Endothelial cell of umbilical vein (primary cell): ENCODE measurements around the gene IGFBP3. TPM values are rescaled to one million over a fixed set of nuclear protein-coding genes. Genes with fewer than 3 reads are reported as not detected.

Source experiments
- BruUV-seq: library from RNA; stranded (reverse); fragments of 400-500 nt; replicated peaks from 2 replicates; lab custom pipeline; 2021; lab: Mats Ljungman, UMichigan
- CTCF ChIA-PET: fragments of 300-600, 350-600 bp; sonication (Branson Sonifier 250); formaldehyde crosslinking; loops from one replicate; lab custom pipeline; 2021; ENCODE audit warnings: antibody characterized with exemption, inconsistent platforms; lab: Charles Lee
- POLR2A ChIA-PET: fragments of 300-600, 350-600 bp; sonication (Branson Sonifier 250); formaldehyde crosslinking; loops from one replicate; lab custom pipeline; 2021; ENCODE audit warnings: antibody characterized with exemption, inconsistent platforms; lab: Charles Lee
- DNase-seq: peaks from one replicate; pipeline ENCODE4 v3.0.0-alpha.2; 2011; ENCODE audit warnings: low read depth, low spot score
- FAIRE-seq: peaks from 2 replicates; lab custom pipeline; 2011; peaks lifted over from hg19 to GRCh38; lab: Jason Lieb, UNC
- H2AFZ ChIP-seq: 2 replicates; pipeline ENCODE4 v1.6.0; 2012; ENCODE audit warnings: low read depth, low read length, control low read depth, inconsistent platforms
- H3K27ac ChIP-seq: 2 replicates; pipeline ENCODE4 v1.5.1; 2011; ENCODE audit warnings: low read depth, mild to moderate bottlenecking, control low read depth, low read length, moderate library complexity; ENCODE audit not compliant: insufficient read depth
- H3K27me3 ChIP-seq, 2 experiments: 2 replicates each; pipeline versions ENCODE4 v1.6.0 to v1.6.1; 2011; ENCODE audit warnings: low read length in 2 of 2, mixed read lengths in 1 of 2; ENCODE audit not compliant: control insufficient read depth in 2 of 2, insufficient read depth in 2 of 2
- H3K36me3 ChIP-seq, 2 experiments: 2 replicates in 1 of 2; 3 replicates in 1 of 2; pipeline ENCODE4 v1.5.1; 2011; ENCODE audit warnings: low read length in 2 of 2, mild to moderate bottlenecking in 1 of 2, moderate library complexity in 1 of 2; ENCODE audit not compliant: control insufficient read depth in 2 of 2, insufficient read depth in 2 of 2; ENCODE audit errors: extremely low read depth in 1 of 2
- H3K4me1 ChIP-seq: 3 replicates; pipeline ENCODE4 v1.5.1; 2011; ENCODE audit warnings: mild to moderate bottlenecking, low read length; ENCODE audit not compliant: control insufficient read depth, insufficient read depth; ENCODE audit errors: extremely low read depth
- H3K4me2 ChIP-seq: 2 replicates; pipeline ENCODE4 v1.6.1; 2011; ENCODE audit warnings: low read length, control low read depth, mixed read lengths; ENCODE audit not compliant: insufficient read depth
- H3K4me3 ChIP-seq, 3 experiments: fragments of 200-600 bp in 1 of 3; sonication (generic), shearing (Covaris generic) in 1 of 3; replicated peaks in 1 of 3; 2 replicates each; pipeline ENCODE4 v1.5.1; 2011 to 2016; ENCODE audit warnings: control low read depth in 3 of 3, low read length in 3 of 3, mild to moderate bottlenecking in 2 of 3, inconsistent platforms in 1 of 3, low read depth in 1 of 3, moderate library complexity in 1 of 3; ENCODE audit not compliant: insufficient read depth in 1 of 3
- H3K79me2 ChIP-seq: 2 replicates; pipeline ENCODE4 v1.6.0; 2012; ENCODE audit warnings: low read length, inconsistent platforms; ENCODE audit not compliant: control insufficient read depth, insufficient read depth
- H3K9ac ChIP-seq: replicated peaks from 2 replicates; pipeline ENCODE3; 2011; ENCODE audit warnings: low read length, control low read depth; ENCODE audit not compliant: insufficient read depth; ENCODE audit errors: extremely low read depth
- H3K9me1 ChIP-seq: replicated peaks from 3 replicates; pipeline ENCODE4 v1.6.0; 2011; ENCODE audit warnings: mild to moderate bottlenecking, low read length; ENCODE audit not compliant: control insufficient read depth, insufficient read depth; ENCODE audit errors: extremely low read depth
- H3K9me3 ChIP-seq: replicated peaks from 2 replicates; pipeline ENCODE4 v1.5.1; 2012; ENCODE audit warnings: low read length, inconsistent platforms; ENCODE audit not compliant: control insufficient read depth, insufficient read depth
- H4K20me1 ChIP-seq: replicated peaks from 2 replicates; pipeline ENCODE3; 2011; ENCODE audit warnings: mild to moderate bottlenecking, low read length; ENCODE audit not compliant: control insufficient read depth, insufficient read depth; ENCODE audit errors: extremely low read depth
- EZH2 ChIP-seq: IDR thresholded peaks from 2 replicates; pipeline ENCODE4 v1.6.1; 2012; ENCODE audit warnings: borderline replicate concordance, low read depth, mild to moderate bottlenecking, moderate library complexity, low read length, inconsistent platforms; ENCODE audit not compliant: severe bottlenecking
- FOS ChIP-seq: IDR thresholded peaks from 2 replicates; pipeline ENCODE4 v1.6.1; 2011; ENCODE audit warnings: mild to moderate bottlenecking, low read length, moderate library complexity, borderline replicate concordance; ENCODE audit not compliant: insufficient read depth
- GATA2 ChIP-seq: IDR thresholded peaks from 2 replicates; pipeline ENCODE4 v1.7.0; 2011; ENCODE audit warnings: low read depth, mild to moderate bottlenecking, moderate library complexity, mixed read lengths, low read length; ENCODE audit not compliant: insufficient read length, insufficient read depth
- JUN ChIP-seq: IDR thresholded peaks from 2 replicates; pipeline ENCODE4 v1.6.1; 2011; ENCODE audit warnings: borderline replicate concordance, low read depth; ENCODE audit not compliant: insufficient read length, insufficient read depth
- MAX ChIP-seq: IDR thresholded peaks from 2 replicates; pipeline ENCODE4 v1.6.1; 2011; ENCODE audit not compliant: insufficient read depth, insufficient read length
- MYC ChIP-seq: IDR thresholded peaks from one replicate; pipeline ENCODE4 v1.6.1; 2011; ENCODE audit warnings: mild to moderate bottlenecking, low read depth, low read length
- POLR2A ChIP-seq: IDR thresholded peaks from 2 replicates; pipeline ENCODE4 v1.6.1; 2012; ENCODE audit warnings: low read depth, mild to moderate bottlenecking, control low read depth, low read length
- POLR2AphosphoS5 ChIP-seq: IDR thresholded peaks from 2 replicates; pipeline ENCODE4 v1.6.1; 2012; ENCODE audit warnings: low read depth, mild to moderate bottlenecking, control low read depth, low read length, moderate library complexity; ENCODE audit not compliant: insufficient read depth
- dilution Hi-C: fragments of 300-500 bp; cut with MboI; formaldehyde crosslinking; loops from one replicate; pipeline ENCODE4 v1.15.0; 2019; ENCODE audit warnings: low sequenced_read_pairs; ENCODE audit not compliant: extremely low pct_ligation_motif_present
- intact Hi-C: fragments of 100-400 bp; cut with micrococcal nuclease; formaldehyde crosslinking; loops from one replicate; pipeline ENCODE4 v1.10.0; 2022
- polyA plus RNA-seq, 4 experiments: library from polyadenylated mRNA; depleted of rRNA in 3 of 4; stranded (reverse) in 3 of 4; unstranded in 1 of 4; fragments of >200 nt; gene quantifications; 2 replicates each; pipeline versions ENCODE4 v1.2.1 to v1.2.3, GENCODE V29; 2011 to 2012; ENCODE audit warnings: missing spikeins in 1 of 4
- total RNA-seq: library from RNA; stranded (reverse); gene quantifications from 2 replicates; pipeline ENCODE4 v1.2.3, GENCODE V29; 2021
- TF ChIP-seq, protein P1 (sequence below), 2 donors: IDR thresholded peaks; 1 replicate in 1 of 2; 2 replicates in 1 of 2; pipeline ENCODE4 v1.5.1; 2011; ENCODE audit warnings: low read length in 2 of 2, mild to moderate bottlenecking in 2 of 2, moderate library complexity in 2 of 2, control low read depth in 1 of 2, inconsistent platforms in 1 of 2, low read depth in 1 of 2; ENCODE audit not compliant: insufficient read depth in 1 of 2; ENCODE audit errors: extremely low read depth in 1 of 2

IGFBP3 gene
- total and polyA plus RNA-seq, 2 donors (not counting 3 experiments of a cell fraction or from before 2014, with no cell fraction given), result 3.4 to 10.1 TPM

DNA sequence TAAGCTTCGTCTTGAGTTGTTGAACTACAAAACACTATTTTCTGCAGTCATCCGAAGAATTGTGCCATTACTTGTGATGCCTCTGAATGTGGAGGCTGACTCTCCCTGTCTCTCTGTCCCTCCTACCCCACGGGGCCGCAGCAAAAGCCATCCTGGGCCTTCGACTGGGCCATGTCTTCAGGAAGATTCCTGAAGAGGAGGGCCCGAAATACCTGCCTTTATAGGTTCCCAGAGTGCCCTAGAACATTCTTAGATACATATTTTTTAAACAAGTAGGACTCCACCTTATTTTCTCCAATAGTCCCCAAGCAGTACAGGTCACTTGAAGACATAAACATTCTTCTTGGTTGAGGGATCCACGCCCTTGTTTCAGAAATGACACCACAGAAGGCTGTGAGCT is 8.1 kb downstream of the IGFBP3 start:
- DNase-seq, result no peak
- H3K4me2 ChIP-seq, result no peak overlapping the region
- H3K9ac ChIP-seq, result no peak overlapping the region
- no peaks in the 10 kb centered on the region for H3K9me1 ChIP-seq
- no peak for FAIRE-seq
- TF ChIP-seq GATA2 (no peak), MAX (no peak), JUN (no peak)
- no peak overlapping the region for H2AFZ ChIP-seq
- no peaks in the 10 kb centered on the region for H3K4me1 ChIP-seq
- dilution Hi-C loops (no loop called here), intact Hi-C loops (no loop called here)
- no peaks in the 10 kb centered on the region for H3K79me2 ChIP-seq
- ChIA-PET POLR2A (no interaction called here), CTCF (interaction anchor here (0.7 to 3.3 kb wide), 4 partner anchors 10 to 1188 kb away, joined by 3 to 17 read pairs (median 4); no protein-coding TSS in a partner anchor)
- no TSS peak for BruUV-seq
- no peak overlapping the region for H3K27ac ChIP-seq
- no peaks in the 10 kb centered on the region for H4K20me1 ChIP-seq
- H3K4me3 ChIP-seq, result no peak overlapping the region
- H3K9me3 ChIP-seq, result no peaks in the 10 kb centered on the region
- H3K27me3 ChIP-seq, result peaks cover 0 to 2% of the 10 kb centered on the region in 2 experiments
- H3K36me3 ChIP-seq, result no peaks in the 10 kb centered on the region

- H3K4me1 ChIP-seq, result no peaks in the 10 kb centered on the region
- POLR2A ChIA-PET, result no interaction called here
- BruUV-seq, result no TSS peak
- TF ChIP-seq FOS (no peak), GATA2 (no peak), POLR2AphosphoS5 (no peak), EZH2 (no peak), MYC (no peak), POLR2A (no peak), JUN (no peak), MAX (no peak)
- TF ChIP-seq, protein P1, sequence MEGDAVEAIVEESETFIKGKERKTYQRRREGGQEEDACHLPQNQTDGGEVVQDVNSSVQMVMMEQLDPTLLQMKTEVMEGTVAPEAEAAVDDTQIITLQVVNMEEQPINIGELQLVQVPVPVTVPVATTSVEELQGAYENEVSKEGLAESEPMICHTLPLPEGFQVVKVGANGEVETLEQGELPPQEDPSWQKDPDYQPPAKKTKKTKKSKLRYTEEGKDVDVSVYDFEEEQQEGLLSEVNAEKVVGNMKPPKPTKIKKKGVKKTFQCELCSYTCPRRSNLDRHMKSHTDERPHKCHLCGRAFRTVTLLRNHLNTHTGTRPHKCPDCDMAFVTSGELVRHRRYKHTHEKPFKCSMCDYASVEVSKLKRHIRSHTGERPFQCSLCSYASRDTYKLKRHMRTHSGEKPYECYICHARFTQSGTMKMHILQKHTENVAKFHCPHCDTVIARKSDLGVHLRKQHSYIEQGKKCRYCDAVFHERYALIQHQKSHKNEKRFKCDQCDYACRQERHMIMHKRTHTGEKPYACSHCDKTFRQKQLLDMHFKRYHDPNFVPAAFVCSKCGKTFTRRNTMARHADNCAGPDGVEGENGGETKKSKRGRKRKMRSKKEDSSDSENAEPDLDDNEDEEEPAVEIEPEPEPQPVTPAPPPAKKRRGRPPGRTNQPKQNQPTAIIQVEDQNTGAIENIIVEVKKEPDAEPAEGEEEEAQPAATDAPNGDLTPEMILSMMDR (IDR thresholded peaks at IDR 0.05; ENCODE audit: extremely low read depth in 1 of 2, insufficient read depth in 1 of 2, low read depth in 1 of 2, low read length in 2 of 2), result no peak
- H2AFZ ChIP-seq, result no peak overlapping the region
- no peak overlapping the region for H3K4me3 ChIP-seq
- DNase-seq (no peak), FAIRE-seq (no peak)
- H3K36me3 ChIP-seq, result no peaks in the 10 kb centered on the region
- H3K27ac ChIP-seq, result no peak overlapping the region
- intact Hi-C loops, result no loop called here
- H3K4me2 ChIP-seq, result no peak overlapping the region
- no peaks in the 10 kb centered on the region for H4K20me1 ChIP-seq
- CTCF ChIA-PET, result no interaction called here
- peaks cover 3 to 4% of the 10 kb centered on the region in 2 experiments for H3K27me3 ChIP-seq
- no peak overlapping the region for H3K9ac ChIP-seq
- no peaks in the 10 kb centered on the region for H3K9me3 ChIP-seq
- H3K9me1 ChIP-seq, result no peaks in the 10 kb centered on the region
- dilution Hi-C loops, result no loop called here
- no peaks in the 10 kb centered on the region for H3K79me2 ChIP-seq
Measured at GRCh38 chr7:45911311-45911710, 9.8 kb downstream of the IGFBP3 start.
